H1 (cell line): ENCODE data around the gene IWS1. TPM values are rescaled to one million over a fixed set of nuclear protein-coding genes. Genes with fewer than 3 reads are reported as not detected.

Experiments used
- ASH2L ChIP-seq: fragments of 200-600, 300-600 bp; sonication (generic); IDR thresholded peaks from one replicate; pipeline ENCODE4 v1.7.1; 2017; ENCODE audit warnings: low read length
- CEBPB ChIP-seq: IDR thresholded peaks from 2 replicates; pipeline ENCODE4 v1.6.1; 2012; ENCODE audit warnings: low read depth, low read length
- MAFK ChIP-seq: IDR thresholded peaks from 2 replicates; pipeline ENCODE4 v1.6.1; 2012; ENCODE audit warnings: low read depth, mild to moderate bottlenecking, improper control_type of control experiment, low read length
- MAX ChIP-seq: IDR thresholded peaks from 2 replicates; pipeline ENCODE4 v1.6.1; 2012; ENCODE audit warnings: inconsistent platforms
- PHF8 ChIP-seq: fragments of 200-600 bp; sonication (generic); conservative IDR thresholded peaks from 2 replicates; pipeline ENCODE4 v1.7.1; 2012; ENCODE audit warnings: low read depth, mild to moderate bottlenecking, inconsistent platforms, low read length, moderate library complexity
- RAD21 ChIP-seq, 2 experiments: IDR thresholded peaks in 1 of 2; conservative IDR thresholded peaks in 1 of 2; 2 replicates each; pipeline ENCODE4 v1.6.1; 2011; ENCODE audit warnings: low read depth in 2 of 2, low read length in 2 of 2, improper control_type of control experiment in 1 of 2, inconsistent platforms in 1 of 2, mild to moderate bottlenecking in 1 of 2, moderate library complexity in 1 of 2
- polyA plus RNA-seq, 7 experiments: library from polyadenylated mRNA; depleted of rRNA in 3 of 7; stranded (reverse) in 5 of 7; unstranded in 2 of 7; fragments of >200 nt in 5 of 7; fragments of 200-250 nt in 2 of 7; gene quantifications; 1 replicate in 5 of 7; 2 replicates in 1 of 7; 4 replicates in 1 of 7; pipeline versions ENCODE4 v1.2.1 to v1.2.3, GENCODE V29; 2011 to 2013; ENCODE audit warnings: missing spikeins in 2 of 7, mixed read lengths in 2 of 7
- total RNA-seq: library from RNA; stranded (reverse); fragmentation: NEBNext Ultra II Directional; extraction: Animal tissue kit (Norgen Biotek cat#: 25700); gene quantifications from 2 replicates; pipeline ENCODE4 v1.2.1, GENCODE V29; 2021

The IWS1 gene
- total and polyA plus RNA-seq, 2 of the 8 experiments (the other 6 are each of a cell fraction or from before 2014, with no cell fraction given), result 18.4 to 64.8 TPM

- TF ChIP-seq ASH2L (no peak), MAX (no peak), RAD21 (IDR thresholded peaks at IDR 0.05 in 1 of 2, conservative IDR thresholded peaks at IDR 0.05 in 1 of 2; ENCODE audit: low read depth in 2 of 2, low read length in 2 of 2) (no peak), CEBPB (no peak), MAFK (no peak), PHF8 (no peak)
Measured at GRCh38 chr2:127504552-127505430, 21.5 kb downstream of the IWS1 start (continued).
